HepG2 (cell line): Measurements from ENCODE around the gene CAPZB. TPM values are rescaled to one million over a fixed set of nuclear protein-coding genes. Genes with fewer than 3 reads are reported as not detected.

Experiments used
- ATAC-seq: fragments of 200-7000 bp; cut with Tn5 transposase; 3 replicates; pipeline ENCODE4 v1.9.1; 2020; ENCODE audit warnings: mild to moderate bottlenecking, moderate library complexity
- BruUV-seq: library from RNA; stranded (reverse); fragments of 400-500 nt; replicated peaks from 2 replicates; lab custom pipeline; 2021; lab: Mats Ljungman, UMichigan
- CTCF ChIA-PET: fragments of 300-600 bp; formaldehyde crosslinking; extraction: SDS; loops from one replicate; lab custom pipeline; 2021; ENCODE audit warnings: low total read pairs, inconsistent platforms, low intra/inter-chr PET ratio; lab: Yijun Ruan, JAX
- POLR2A ChIA-PET: fragments of 350-600 bp; sonication (Branson Sonifier 250); formaldehyde crosslinking; loops from one replicate; lab custom pipeline; 2020; ENCODE audit warnings: antibody characterized with exemption, inconsistent platforms; lab: Yijun Ruan, JAX
- DNase-seq: peaks from one replicate; pipeline ENCODE4 v3.0.0-alpha.2; 2015; ENCODE audit warnings: low spot score
- FAIRE-seq: peaks from 3 replicates; lab custom pipeline; 2011; peaks lifted over from hg19 to GRCh38; lab: Jason Lieb, UNC
- H2AFZ ChIP-seq: one replicate; pipeline ENCODE4 v1.6.1; 2011; ENCODE audit warnings: low read length, inconsistent platforms
- H3K27ac ChIP-seq: fragments of 300-600 bp; 3 replicates; pipeline ENCODE4 v1.8.0; 2011; ENCODE audit warnings: mixed run types, mild to moderate bottlenecking, mixed read lengths, low read length, inconsistent platforms; ENCODE audit not compliant: insufficient read depth; ENCODE audit errors: extremely low read length
- H3K27me3 ChIP-seq, 2 experiments: fragments of 200-600 bp in 1 of 2; 2 replicates in 1 of 2; 3 replicates in 1 of 2; pipeline versions ENCODE4 v1.6.0 to v1.8.0; 2011; ENCODE audit warnings: low read length in 2 of 2, mild to moderate bottlenecking in 2 of 2, moderate library complexity in 2 of 2, inconsistent platforms in 1 of 2; ENCODE audit not compliant: insufficient read depth in 2 of 2, control insufficient read depth in 1 of 2
- H3K36me3 ChIP-seq, 2 experiments: fragments of 200-600 bp in 1 of 2; replicated peaks in 1 of 2; 2 replicates in 1 of 2; 3 replicates in 1 of 2; pipeline versions ENCODE4 v1.5.1 to v1.8.0; 2011; ENCODE audit warnings: low read length in 2 of 2, inconsistent platforms in 1 of 2; ENCODE audit not compliant: insufficient read depth in 2 of 2, control insufficient read depth in 1 of 2
- H3K4me1 ChIP-seq: 2 replicates; pipeline ENCODE4 v1.5.1; 2012; ENCODE audit warnings: low read length, inconsistent platforms; ENCODE audit not compliant: insufficient read depth
- H3K4me2 ChIP-seq: 2 replicates; pipeline ENCODE4 v1.6.0; 2011; ENCODE audit warnings: low read depth, low read length, inconsistent platforms
- H3K4me3 ChIP-seq, 3 experiments: fragments of 200-600 bp in 1 of 3; sonication (generic), shearing (Covaris generic) in 1 of 3; replicated peaks in 1 of 3; 2 replicates each; pipeline ENCODE4 v1.5.1; 2011 to 2016; ENCODE audit warnings: low read length in 3 of 3, inconsistent platforms in 2 of 3, low read depth in 2 of 3, mild to moderate bottlenecking in 2 of 3, control low read depth in 1 of 3, mixed read lengths in 1 of 3; ENCODE audit not compliant: insufficient read depth in 1 of 3
- H3K79me2 ChIP-seq: one replicate; pipeline ENCODE4 v1.6.1; 2011; ENCODE audit warnings: low read length, inconsistent platforms; ENCODE audit not compliant: insufficient read depth
- H3K9ac ChIP-seq: 2 replicates; pipeline ENCODE4 v1.6.0; 2011; ENCODE audit warnings: mild to moderate bottlenecking, low read depth, low read length, inconsistent platforms; ENCODE audit not compliant: insufficient read depth
- H3K9me3 ChIP-seq: 2 replicates; pipeline ENCODE4 v1.5.1; 2012; ENCODE audit warnings: mild to moderate bottlenecking, low read length
- H4K20me1 ChIP-seq: 2 replicates; pipeline ENCODE4 v1.6.0; 2011; ENCODE audit warnings: inconsistent platforms, mild to moderate bottlenecking, low read length, moderate library complexity; ENCODE audit not compliant: insufficient read depth
- HOXA3 ChIP-seq: sonication (generic); formaldehyde crosslinking; IDR thresholded peaks from 2 replicates; pipeline ENCODE4 v1.5.0; 2020; ENCODE audit warnings: missing genetic modification reagents
- NCOR1 ChIP-seq: fragments of 200-600 bp; sonication (generic); IDR thresholded peaks from 2 replicates; pipeline ENCODE4 v1.7.0; 2017; ENCODE audit warnings: antibody characterized with exemption, low read length, borderline replicate concordance
- NR2F1 ChIP-seq, 2 experiments: fragments of 450-650 bp in 1 of 2; formaldehyde crosslinking in 1 of 2; IDR thresholded peaks; 2 replicates each; pipeline versions ENCODE4 v1.5.0 to v1.6.1; 2016 to 2020; ENCODE audit warnings: mild to moderate bottlenecking in 1 of 2, missing compliant biosample characterization in 1 of 2, missing genetic modification reagents in 1 of 2, moderate library complexity in 1 of 2
- RBM39 ChIP-seq: fragments of 200-400 bp; formaldehyde crosslinking; IDR thresholded peaks from one replicate; pipeline ENCODE4 v1.6.1; 2018; ENCODE audit warnings: antibody characterized with exemption, mild to moderate bottlenecking, low read depth, low read length; ENCODE audit not compliant: poor library complexity, severe bottlenecking
- REL ChIP-seq: sonication (generic); formaldehyde crosslinking; conservative IDR thresholded peaks from 2 replicates; pipeline ENCODE4 v1.8.0; 2022; ENCODE audit warnings: mild to moderate bottlenecking, missing genetic modification reagents, moderate library complexity
- RFX5 ChIP-seq: IDR thresholded peaks from 2 replicates; pipeline ENCODE4 v1.6.1; 2011; ENCODE audit warnings: low read depth, low read length, improper control_type of control experiment
- ZBTB7A ChIP-seq: sonication (generic); formaldehyde crosslinking; IDR thresholded peaks from 2 replicates; pipeline ENCODE4 v1.8.0; 2022; ENCODE audit warnings: mild to moderate bottlenecking, missing genetic modification reagents
- ZNF160 ChIP-seq: sonication (generic); formaldehyde crosslinking; IDR thresholded peaks from 2 replicates; pipeline ENCODE4 v1.8.0; 2022; ENCODE audit warnings: mild to moderate bottlenecking, inconsistent platforms, missing genetic modification reagents
- ZNF468 ChIP-seq: sonication (generic); formaldehyde crosslinking; IDR thresholded peaks from 2 replicates; pipeline ENCODE4 v1.8.0; 2022; ENCODE audit warnings: mild to moderate bottlenecking, moderate library complexity, missing genetic modification reagents
- ZNF672 ChIP-seq: sonication (generic); formaldehyde crosslinking; IDR thresholded peaks from 2 replicates; pipeline ENCODE4 v1.8.1; 2022; ENCODE audit warnings: missing genetic modification reagents
- WGBS: methylation state at CpG from one replicate; pipeline ENCODE4 v1.1.6; 2017; ENCODE audit warnings: low lambda C conversion rate; 5-methylcytosine and 5-hydroxymethylcytosine counted together
- in situ Hi-C: cut with HindIII; loops from 2 replicates; pipeline ENCODE4 v1.10.0; 2017; ENCODE audit warnings: low pct_unique_long_range_greater_than_20kb; ENCODE audit not compliant: extremely low pct_ligation_motif_present
- intact Hi-C: fragments of 100-400 bp; cut with micrococcal nuclease; formaldehyde crosslinking; loops from one replicate; pipeline ENCODE4 v1.10.0; 2022; ENCODE audit not compliant: unreplicated experiment
- polyA plus RNA-seq, 8 experiments: library from polyadenylated mRNA; depleted of rRNA in 3 of 8; stranded (reverse) in 7 of 8; unstranded in 1 of 8; fragments of >200 nt; fragmentation: Illumina TruSeq in 4 of 8; extraction: Trizol in 4 of 8; gene quantifications; 2 replicates each; pipeline versions ENCODE4 v1.2.1 to v1.2.3, GENCODE V29; 2011 to 2016; ENCODE audit warnings: low read depth in 4 of 8, missing spikeins in 1 of 8, mixed read lengths in 1 of 8; ENCODE audit not compliant: insufficient read depth in 1 of 8
- total RNA-seq, 5 experiments: library from RNA; depleted of rRNA; stranded (reverse); fragments of >200 nt; fragmentation: Illumina TruSeq; extraction: Trizol; gene quantifications; 2 replicates each; pipeline ENCODE4 v1.2.3, GENCODE V29; 2016; ENCODE audit warnings: low read depth in 1 of 5
- TF ChIP-seq, protein P1 (sequence below): sonication (generic); formaldehyde crosslinking; IDR thresholded peaks from 2 replicates; pipeline ENCODE4 v1.4.0; 2020; ENCODE audit warnings: missing genetic modification reagents
- TF ChIP-seq, protein P2 (sequence below): sonication (generic); formaldehyde crosslinking; IDR thresholded peaks from 2 replicates; pipeline ENCODE4 v1.4.0; 2020; ENCODE audit warnings: missing genetic modification reagents
- TF ChIP-seq, protein P3 (sequence below): IDR thresholded peaks from 2 replicates; pipeline ENCODE4 v1.6.1; 2016; ENCODE audit warnings: low read depth, borderline replicate concordance
- TF ChIP-seq, protein P4 (sequence below): sonication (generic); formaldehyde crosslinking; IDR thresholded peaks from 2 replicates; pipeline ENCODE4 v1.5.0; 2020; ENCODE audit warnings: mild to moderate bottlenecking, low read depth, missing genetic modification reagents, borderline replicate concordance
- TF ChIP-seq, protein P5 (sequence below): sonication (generic); formaldehyde crosslinking; IDR thresholded peaks from 2 replicates; pipeline ENCODE4 v1.5.0; 2020; ENCODE audit warnings: missing genetic modification reagents

The CAPZB gene
- total and polyA plus RNA-seq, 2 of the 13 experiments (the other 11 are each of a cell fraction or from before 2014, with no cell fraction given), result 58.9 to 76.9 TPM

DNA sequence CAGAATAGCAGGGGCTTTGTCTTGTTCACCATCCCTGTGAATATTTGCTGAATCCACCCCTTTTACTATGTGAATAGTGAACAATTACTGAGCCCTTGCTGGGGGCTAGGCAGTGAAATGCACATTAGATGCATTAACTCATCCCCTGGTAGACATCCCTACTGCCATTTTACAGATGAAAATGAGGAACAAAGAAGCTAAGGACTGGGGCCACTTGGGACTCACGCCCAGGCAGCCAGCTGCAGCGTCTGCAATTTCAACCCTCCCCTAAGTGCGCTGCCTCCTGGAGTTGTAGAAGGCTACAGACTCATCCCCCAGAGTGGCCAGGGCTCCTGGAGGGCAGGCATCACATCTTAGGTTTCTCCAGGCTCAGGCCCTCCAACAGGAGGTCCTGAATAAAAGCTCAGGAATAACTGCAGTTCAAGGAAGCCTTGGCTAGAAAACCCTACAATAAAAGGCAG is 31.6 kb downstream of the CAPZB start:
- intact Hi-C loops (no loop called here), in situ Hi-C loops (no loop called here)
- TF ChIP-seq, protein P1, sequence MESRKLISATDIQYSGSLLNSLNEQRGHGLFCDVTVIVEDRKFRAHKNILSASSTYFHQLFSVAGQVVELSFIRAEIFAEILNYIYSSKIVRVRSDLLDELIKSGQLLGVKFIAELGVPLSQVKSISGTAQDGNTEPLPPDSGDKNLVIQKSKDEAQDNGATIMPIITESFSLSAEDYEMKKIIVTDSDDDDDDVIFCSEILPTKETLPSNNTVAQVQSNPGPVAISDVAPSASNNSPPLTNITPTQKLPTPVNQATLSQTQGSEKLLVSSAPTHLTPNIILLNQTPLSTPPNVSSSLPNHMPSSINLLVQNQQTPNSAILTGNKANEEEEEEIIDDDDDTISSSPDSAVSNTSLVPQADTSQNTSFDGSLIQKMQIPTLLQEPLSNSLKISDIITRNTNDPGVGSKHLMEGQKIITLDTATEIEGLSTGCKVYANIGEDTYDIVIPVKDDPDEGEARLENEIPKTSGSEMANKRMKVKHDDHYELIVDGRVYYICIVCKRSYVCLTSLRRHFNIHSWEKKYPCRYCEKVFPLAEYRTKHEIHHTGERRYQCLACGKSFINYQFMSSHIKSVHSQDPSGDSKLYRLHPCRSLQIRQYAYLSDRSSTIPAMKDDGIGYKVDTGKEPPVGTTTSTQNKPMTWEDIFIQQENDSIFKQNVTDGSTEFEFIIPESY, result no peak
- TF ChIP-seq, protein P2, sequence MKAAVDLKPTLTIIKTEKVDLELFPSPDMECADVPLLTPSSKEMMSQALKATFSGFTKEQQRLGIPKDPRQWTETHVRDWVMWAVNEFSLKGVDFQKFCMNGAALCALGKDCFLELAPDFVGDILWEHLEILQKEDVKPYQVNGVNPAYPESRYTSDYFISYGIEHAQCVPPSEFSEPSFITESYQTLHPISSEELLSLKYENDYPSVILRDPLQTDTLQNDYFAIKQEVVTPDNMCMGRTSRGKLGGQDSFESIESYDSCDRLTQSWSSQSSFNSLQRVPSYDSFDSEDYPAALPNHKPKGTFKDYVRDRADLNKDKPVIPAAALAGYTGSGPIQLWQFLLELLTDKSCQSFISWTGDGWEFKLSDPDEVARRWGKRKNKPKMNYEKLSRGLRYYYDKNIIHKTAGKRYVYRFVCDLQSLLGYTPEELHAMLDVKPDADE (CRISPR knock-in tag), result no peak
- TF ChIP-seq NCOR1, result no peak
- TF ChIP-seq, protein P3, sequence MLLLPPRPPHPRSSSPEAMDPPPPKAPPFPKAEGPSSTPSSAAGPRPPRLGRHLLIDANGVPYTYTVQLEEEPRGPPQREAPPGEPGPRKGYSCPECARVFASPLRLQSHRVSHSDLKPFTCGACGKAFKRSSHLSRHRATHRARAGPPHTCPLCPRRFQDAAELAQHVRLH (CRISPR knock-in tag), result no peak
- TF ChIP-seq NR2F1 (CRISPR knock-in tag; IDR thresholded peaks at IDR 0.05), result no peak
- TF ChIP-seq ZBTB7A (CRISPR knock-in tag), result no peak
- no peak for TF ChIP-seq ZNF160 (CRISPR knock-in tag)
- no peak for TF ChIP-seq ZNF468 (CRISPR knock-in tag)
- TF ChIP-seq, protein P4, sequence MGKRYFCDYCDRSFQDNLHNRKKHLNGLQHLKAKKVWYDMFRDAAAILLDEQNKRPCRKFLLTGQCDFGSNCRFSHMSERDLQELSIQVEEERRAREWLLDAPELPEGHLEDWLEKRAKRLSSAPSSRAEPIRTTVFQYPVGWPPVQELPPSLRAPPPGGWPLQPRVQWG, result no peak
- TF ChIP-seq RBM39, result no peak
- TF ChIP-seq, protein P5, sequence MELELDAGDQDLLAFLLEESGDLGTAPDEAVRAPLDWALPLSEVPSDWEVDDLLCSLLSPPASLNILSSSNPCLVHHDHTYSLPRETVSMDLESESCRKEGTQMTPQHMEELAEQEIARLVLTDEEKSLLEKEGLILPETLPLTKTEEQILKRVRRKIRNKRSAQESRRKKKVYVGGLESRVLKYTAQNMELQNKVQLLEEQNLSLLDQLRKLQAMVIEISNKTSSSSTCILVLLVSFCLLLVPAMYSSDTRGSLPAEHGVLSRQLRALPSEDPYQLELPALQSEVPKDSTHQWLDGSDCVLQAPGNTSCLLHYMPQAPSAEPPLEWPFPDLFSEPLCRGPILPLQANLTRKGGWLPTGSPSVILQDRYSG (CRISPR knock-in tag), result no peak
- TF ChIP-seq ZNF672 (CRISPR knock-in tag), result no peak
- no peak for TF ChIP-seq REL
- TF ChIP-seq RFX5, result no peak
- no peak for TF ChIP-seq HOXA3 (CRISPR knock-in tag)
- no peaks in the 10 kb centered on the region for H3K27me3 ChIP-seq
- H3K9ac ChIP-seq, result no peak overlapping the region
- no peak for FAIRE-seq
- ATAC-seq, result no peak
- H3K27ac ChIP-seq, result no peak overlapping the region
- no CpG with 5 or more reads among the region's 3 CpGs for WGBS
- no peaks in the 10 kb centered on the region for H3K9me3 ChIP-seq
- BruUV-seq, result no TSS peak
- H3K4me2 ChIP-seq, result no peak overlapping the region
- peaks cover 3 to 7% of the 10 kb centered on the region in 2 experiments; a peak in 2 of 5 replicates for H3K36me3 ChIP-seq
- H3K4me3 ChIP-seq, result no peak overlapping the region
- CTCF ChIA-PET, result no interaction called here
- H2AFZ ChIP-seq, result no peak overlapping the region
- H4K20me1 ChIP-seq, result peaks cover 27% of the 10 kb centered on the region; the same call in 1 of the 2 replicates
- no peak for DNase-seq
- peaks cover 34% of the 10 kb centered on the region for H3K4me1 ChIP-seq
- POLR2A ChIA-PET, result no interaction called here
- peaks cover 91% of the 10 kb centered on the region for H3K79me2 ChIP-seq
